HCT116 (cell line): ENCODE data around the gene SLC22A12. TPM values are rescaled to one million over a fixed set of nuclear protein-coding genes. Genes with fewer than 3 reads are reported as not detected.

Experiments
- ATAC-seq: fragments of 200-7000 bp; cut with Tn5 transposase; 2 replicates; pipeline ENCODE4 v1.9.1; 2020; ENCODE audit warnings: mild to moderate bottlenecking, moderate library complexity
- BruUV-seq: library from RNA; stranded (reverse); fragments of 400-500 nt; replicated peaks from 2 replicates; lab custom pipeline; 2021; lab: Mats Ljungman, UMichigan
- CTCF ChIA-PET: fragments of 300-600 bp; sonication (Branson Sonifier 250); formaldehyde crosslinking; loops from one replicate; lab custom pipeline; 2021; ENCODE audit warnings: antibody characterized with exemption; lab: Charles Lee
- POLR2A ChIA-PET: fragments of 300-600, 350-600 bp; sonication (Branson Sonifier 250); formaldehyde crosslinking; loops from one replicate; lab custom pipeline; 2021; ENCODE audit warnings: antibody characterized with exemption; lab: Charles Lee
- RAD21 ChIA-PET, 2 experiments: fragments of 300-600 bp; sonication (Branson Sonifier 250); formaldehyde crosslinking; loops; one replicate each; lab custom pipeline; 2023; ENCODE audit warnings: low total read pairs in 2 of 2; ENCODE audit not compliant: uncharacterized antibody in 2 of 2, unreplicated experiment in 2 of 2, low non-redundant PET in 1 of 2; lab: Charles Lee
- DNase-seq: peaks from one replicate; pipeline ENCODE4 v3.0.0-alpha.2; 2010; ENCODE audit warnings: low read depth, low spot score
- H2AFZ ChIP-seq: fragments of 200-600 bp; shearing (Covaris generic), sonication (generic); 2 replicates; pipeline ENCODE4 v1.6.1; 2017; ENCODE audit warnings: low read depth, mixed run types, mixed read lengths, antibody characterized with exemption, low read length; ENCODE audit not compliant: poor library complexity, severe bottlenecking
- H3K27ac ChIP-seq: 2 replicates; pipeline ENCODE4 v1.5.1; 2012; ENCODE audit warnings: low read depth, low read length
- H3K27me3 ChIP-seq: fragments of 200-600 bp; sonication (generic); 2 replicates; pipeline ENCODE4 v1.6.1; 2016; ENCODE audit warnings: mixed run types, low read length, mixed read lengths; ENCODE audit not compliant: insufficient read depth
- H3K36me3 ChIP-seq, 2 experiments: fragments of 200-500 bp in 1 of 2; fragments of 200-600 bp in 1 of 2; sonication (Bioruptor generic) in 1 of 2; sonication (generic) in 1 of 2; 2 replicates each; pipeline versions ENCODE4 v1.5.1 to v1.6.1; 2014 to 2016; ENCODE audit warnings: low read length in 2 of 2, inconsistent platforms in 1 of 2, mixed read lengths in 1 of 2, mixed run types in 1 of 2; ENCODE audit not compliant: insufficient read depth in 2 of 2, control insufficient read depth in 1 of 2
- H3K4me1 ChIP-seq, 2 experiments: fragments of 200-600 bp in 1 of 2; sonication (generic) in 1 of 2; 2 replicates each; pipeline versions ENCODE4 v1.5.1 to v1.6.1; 2012 to 2017; ENCODE audit warnings: low read length in 2 of 2, inconsistent platforms in 1 of 2, mild to moderate bottlenecking in 1 of 2, mixed read lengths in 1 of 2, mixed run types in 1 of 2, moderate library complexity in 1 of 2; ENCODE audit not compliant: insufficient read depth in 2 of 2, control insufficient read depth in 1 of 2
- H3K4me2 ChIP-seq: fragments of 200-600 bp; sonication (generic); 2 replicates; pipeline ENCODE4 v1.6.1; 2017; ENCODE audit warnings: mixed run types, low read length, mixed read lengths
- H3K4me3 ChIP-seq, 2 experiments: fragments of 200-600 bp in 1 of 2; sonication (generic) in 1 of 2; replicated peaks in 1 of 2; 2 replicates each; pipeline ENCODE4 v1.5.1; 2011 to 2016; ENCODE audit warnings: low read length in 2 of 2, control low read depth in 1 of 2, low read depth in 1 of 2, mild to moderate bottlenecking in 1 of 2, mixed read lengths in 1 of 2, mixed run types in 1 of 2
- H3K79me2 ChIP-seq: fragments of 200-600 bp; sonication (generic); 2 replicates; pipeline ENCODE4 v1.6.1; 2017; ENCODE audit warnings: mild to moderate bottlenecking, mixed run types, low read length, moderate library complexity, mixed read lengths; ENCODE audit not compliant: insufficient read depth
- H3K9ac ChIP-seq: fragments of 200-600 bp; sonication (generic); 2 replicates; pipeline ENCODE4 v1.6.1; 2016; ENCODE audit warnings: low read length, mixed read lengths
- H3K9me2 ChIP-seq: fragments of 200-600 bp; sonication (generic), shearing (Covaris generic); 2 replicates; pipeline ENCODE4 v1.6.1; 2017; ENCODE audit warnings: mixed run types, mild to moderate bottlenecking, moderate library complexity; ENCODE audit not compliant: insufficient read depth
- H3K9me3 ChIP-seq, 2 experiments: fragments of 200-500 bp in 1 of 2; fragments of 200-600 bp in 1 of 2; sonication (Bioruptor generic) in 1 of 2; sonication (generic) in 1 of 2; 2 replicates each; pipeline ENCODE4 v1.6.1; 2014 to 2017; ENCODE audit warnings: low read length in 2 of 2, mixed read lengths in 2 of 2, inconsistent platforms in 1 of 2, low read depth in 1 of 2, mild to moderate bottlenecking in 1 of 2, mixed run types in 1 of 2, moderate library complexity in 1 of 2; ENCODE audit not compliant: control insufficient read depth in 1 of 2, insufficient read depth in 1 of 2
- H4K20me1 ChIP-seq: fragments of 200-600 bp; sonication (generic), shearing (Covaris generic); 2 replicates; pipeline ENCODE4 v1.6.1; 2017; ENCODE audit warnings: mixed run types, mild to moderate bottlenecking, moderate library complexity; ENCODE audit not compliant: insufficient read depth
- ATF3 ChIP-seq: IDR thresholded peaks from 2 replicates; pipeline ENCODE4 v1.6.1; 2012
- CEBPB ChIP-seq: IDR thresholded peaks from 2 replicates; pipeline ENCODE4 v1.6.1; 2012; ENCODE audit warnings: low read depth
- EGR1 ChIP-seq: IDR thresholded peaks from 2 replicates; pipeline ENCODE4 v1.6.1; 2012; ENCODE audit warnings: low read depth
- ELF1 ChIP-seq: IDR thresholded peaks from 2 replicates; pipeline ENCODE4 v1.6.1; 2012; ENCODE audit warnings: low read depth, borderline replicate concordance
- EZH2 ChIP-seq: fragments of 200-600 bp; sonication (generic); IDR thresholded peaks from 2 replicates; pipeline ENCODE4 v1.6.1; 2017; ENCODE audit warnings: antibody characterized with exemption, mixed run types
- EZH2phosphoT487 ChIP-seq: fragments of 200-600 bp; IDR thresholded peaks from 2 replicates; pipeline ENCODE4 v1.6.1; 2018; ENCODE audit warnings: antibody characterized with exemption, borderline replicate concordance
- FOSL1 ChIP-seq: IDR thresholded peaks from 2 replicates; pipeline ENCODE4 v1.6.1; 2012; ENCODE audit warnings: low read depth
- MAX ChIP-seq: IDR thresholded peaks from 2 replicates; pipeline ENCODE4 v1.6.1; 2012
- POLR2AphosphoS5 ChIP-seq: IDR thresholded peaks from 2 replicates; pipeline ENCODE4 v1.6.1; 2011; ENCODE audit warnings: mild to moderate bottlenecking, low read depth, low read length, moderate library complexity
- SIN3A ChIP-seq: IDR thresholded peaks from 2 replicates; pipeline ENCODE4 v1.6.1; 2012; ENCODE audit warnings: low read depth
- SRF ChIP-seq: IDR thresholded peaks from 2 replicates; pipeline ENCODE4 v1.6.1; 2012; ENCODE audit warnings: low read depth
- YY1 ChIP-seq: IDR thresholded peaks from 2 replicates; pipeline ENCODE4 v1.6.1; 2011; ENCODE audit warnings: low read length, low read depth, moderate library complexity, mild to moderate bottlenecking; ENCODE audit not compliant: insufficient replicate concordance; ENCODE audit errors: extremely low read depth
- ZBTB33 ChIP-seq: IDR thresholded peaks from 2 replicates; pipeline ENCODE4 v1.6.1; 2011; ENCODE audit warnings: mild to moderate bottlenecking, low read length, moderate library complexity; ENCODE audit not compliant: insufficient replicate concordance; ENCODE audit errors: extremely low read depth
- ZNF274 ChIP-seq: fragments of 200-500 bp; sonication (Bioruptor generic); IDR thresholded peaks from 2 replicates; pipeline ENCODE4 v1.6.1; 2014; ENCODE audit warnings: mild to moderate bottlenecking, low read depth, low read length, inconsistent platforms
- intact Hi-C: fragments of 100-400 bp; cut with micrococcal nuclease; formaldehyde crosslinking; loops from 2 replicates; pipeline ENCODE4 v1.10.0; 2022
- total RNA-seq: library from RNA; stranded (reverse); gene quantifications from one replicate; pipeline ENCODE4 v1.2.1, GENCODE V29; 2021; ENCODE audit not compliant: unreplicated experiment

SLC22A12 gene
- total RNA-seq, 1 experiment from 2014 or later: not detected

GRCh38 chr11:64570341-64570740, 20.7 kb upstream of the SLC22A12 start:
- H2AFZ ChIP-seq: no peak overlapping the region
- H3K4me3 ChIP-seq: no peak overlapping the region
- no TSS peak for BruUV-seq
- TF ChIP-seq ZNF274 (no peak), ATF3 (no peak), MAX (no peak), EZH2 (no peak), ZBTB33 (no peak), EGR1 (no peak), POLR2AphosphoS5 (no peak)
- no peaks in the 10 kb centered on the region for H3K9me3 ChIP-seq
- H3K9ac ChIP-seq: no peak overlapping the region
- RAD21 ChIA-PET: no interaction called here
- POLR2A ChIA-PET: no interaction called here
- no peak for DNase-seq
- no peaks in the 10 kb centered on the region for H3K36me3 ChIP-seq
- H3K79me2 ChIP-seq: no peaks in the 10 kb centered on the region
- H3K27me3 ChIP-seq: no peaks in the 10 kb centered on the region
- CTCF ChIA-PET: no interaction called here
- no peak overlapping the region for H3K27ac ChIP-seq
- H3K4me2 ChIP-seq: no peak overlapping the region
- H3K4me1 ChIP-seq: peaks cover 13 to 19% of the 10 kb centered on the region in 2 experiments
- no peaks in the 10 kb centered on the region for H4K20me1 ChIP-seq
- H3K9me2 ChIP-seq: no peaks in the 10 kb centered on the region
- intact Hi-C loops: no loop called here
- ATAC-seq: no peak

GRCh38 chr11:64571050-64571409, 20.0 kb upstream of the SLC22A12 start:
- intact Hi-C loops: no loop called here
- POLR2A ChIA-PET: no interaction called here
- Histone ChIP-seq H3K4me1 (peaks cover 8 to 13% of the 10 kb centered on the region in 2 experiments), H4K20me1 (no peaks in the 10 kb centered on the region), H3K9me2 (no peaks in the 10 kb centered on the region), H3K9me3 (no peaks in the 10 kb centered on the region), H2AFZ (no peak overlapping the region), H3K36me3 (no peaks in the 10 kb centered on the region), H3K27me3 (no peaks in the 10 kb centered on the region), H3K79me2 (no peaks in the 10 kb centered on the region), H3K9ac (no peak overlapping the region), H3K4me3 (no peak overlapping the region), H3K27ac (no peak overlapping the region), H3K4me2 (no peak overlapping the region)
- RAD21 ChIA-PET: no interaction called here
- DNase-seq: no peak
- CTCF ChIA-PET: no interaction called here
- ATAC-seq: no peak
- BruUV-seq: no TSS peak
- TF ChIP-seq ZNF274 (no peak), ELF1 (no peak), YY1 (no peak), POLR2AphosphoS5 (no peak), MAX (no peak), SRF (no peak), SIN3A (no peak), CEBPB (no peak), EZH2 (no peak), EZH2phosphoT487 (no peak), FOSL1 (no peak), ATF3 (no peak)
